DND-41 (cell line): ENCODE measurements around the gene FRS2.

Experiments used
- ATAC-seq: fragments of 200-7000 bp; cut with Tn5 transposase; 3 replicates; pipeline ENCODE4 v1.9.1; 2021; ENCODE audit warnings: low read depth; ENCODE audit not compliant: insufficient read depth
- DNase-seq: peaks from one replicate; pipeline ENCODE4 v3.0.0-alpha.2; 2020
- H2AFZ ChIP-seq: 2 replicates; pipeline ENCODE4 v1.6.0; 2012; ENCODE audit warnings: low read depth, low read length
- H3K27ac ChIP-seq: 2 replicates; pipeline ENCODE4 v1.5.1; 2012; ENCODE audit warnings: low read length, inconsistent platforms
- H3K27me3 ChIP-seq: fragments of 200-600 bp; sonication (generic); 2 replicates; pipeline ENCODE4 v1.6.0; 2012; ENCODE audit warnings: low read length, mild to moderate bottlenecking, inconsistent platforms; ENCODE audit not compliant: insufficient read depth, poor library complexity
- H3K36me3 ChIP-seq: 2 replicates; pipeline ENCODE4 v1.5.1; 2012; ENCODE audit warnings: low read length, inconsistent platforms; ENCODE audit not compliant: insufficient read depth
- H3K4me1 ChIP-seq: 2 replicates; pipeline ENCODE4 v1.5.1; 2012; ENCODE audit warnings: mild to moderate bottlenecking, low read length; ENCODE audit not compliant: insufficient read depth
- H3K4me2 ChIP-seq: 2 replicates; pipeline ENCODE4 v1.6.0; 2012; ENCODE audit warnings: mild to moderate bottlenecking, moderate library complexity, low read length, inconsistent platforms; ENCODE audit not compliant: insufficient read depth
- H3K4me3 ChIP-seq, 2 experiments: fragments of 200-600 bp in 1 of 2; shearing (Covaris generic) in 1 of 2; 2 replicates each; pipeline ENCODE4 v1.5.1; 2012 to 2016; ENCODE audit warnings: inconsistent platforms in 2 of 2, low read length in 2 of 2, mild to moderate bottlenecking in 2 of 2, low read depth in 1 of 2, moderate library complexity in 1 of 2
- H3K79me2 ChIP-seq: 2 replicates; pipeline ENCODE4 v1.6.0; 2012; ENCODE audit warnings: low read length, inconsistent platforms; ENCODE audit not compliant: insufficient read depth
- H3K9ac ChIP-seq: 2 replicates; pipeline ENCODE4 v1.6.0; 2012; ENCODE audit warnings: low read depth, mild to moderate bottlenecking, inconsistent platforms, low read length, moderate library complexity
- H3K9me3 ChIP-seq: 2 replicates; pipeline ENCODE4 v1.5.1; 2012; ENCODE audit warnings: low read length, moderate library complexity, mild to moderate bottlenecking, inconsistent platforms; ENCODE audit not compliant: insufficient read depth, severe bottlenecking
- H4K20me1 ChIP-seq: 2 replicates; pipeline ENCODE4 v1.6.0; 2012; ENCODE audit warnings: low read length; ENCODE audit not compliant: insufficient read depth
- EZH2 ChIP-seq: IDR thresholded peaks from 3 replicates; pipeline ENCODE4 v1.6.1; 2012; ENCODE audit warnings: borderline replicate concordance, low read depth, mild to moderate bottlenecking, moderate library complexity, low read length, inconsistent platforms; ENCODE audit not compliant: severe bottlenecking
- TF ChIP-seq, protein P1 (sequence below): IDR thresholded peaks from 2 replicates; pipeline ENCODE4 v1.5.1; 2012; ENCODE audit warnings: borderline replicate concordance, low read length, moderate library complexity, mild to moderate bottlenecking; ENCODE audit not compliant: poor library complexity, severe bottlenecking; ENCODE audit errors: extremely low read depth

FRS2 gene

DNA sequence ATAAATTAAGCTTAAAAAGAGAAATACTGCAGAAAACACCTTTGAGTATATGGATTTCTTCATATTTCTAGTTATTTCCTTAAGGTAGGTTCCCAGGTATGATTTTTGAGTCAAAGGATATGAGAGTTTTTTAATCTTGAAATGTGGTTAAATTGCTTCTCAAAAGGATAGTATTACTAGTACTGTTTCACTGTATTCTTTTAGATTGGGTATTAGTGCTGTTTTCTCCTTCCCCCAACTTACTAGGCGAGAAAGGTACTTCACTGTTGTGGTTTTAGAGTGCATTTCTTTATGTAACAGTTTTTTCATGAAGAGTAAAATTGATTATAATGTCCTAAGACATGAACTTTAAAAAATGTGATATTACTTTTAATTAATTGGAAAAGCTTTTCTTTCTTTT is 13.5 kb downstream of the FRS2 start:
- H3K27ac ChIP-seq: no peak overlapping the region
- H4K20me1 ChIP-seq: peaks cover 3% of the 10 kb centered on the region; the same call in 1 of the 2 replicates
- no peaks in the 10 kb centered on the region for H3K27me3 ChIP-seq
- no peak overlapping the region for H3K9ac ChIP-seq
- H2AFZ ChIP-seq: no peak overlapping the region
- peaks cover 92% of the 10 kb centered on the region for H3K79me2 ChIP-seq
- DNase-seq: no peak
- no peak overlapping the region for H3K4me2 ChIP-seq
- TF ChIP-seq, protein P1, sequence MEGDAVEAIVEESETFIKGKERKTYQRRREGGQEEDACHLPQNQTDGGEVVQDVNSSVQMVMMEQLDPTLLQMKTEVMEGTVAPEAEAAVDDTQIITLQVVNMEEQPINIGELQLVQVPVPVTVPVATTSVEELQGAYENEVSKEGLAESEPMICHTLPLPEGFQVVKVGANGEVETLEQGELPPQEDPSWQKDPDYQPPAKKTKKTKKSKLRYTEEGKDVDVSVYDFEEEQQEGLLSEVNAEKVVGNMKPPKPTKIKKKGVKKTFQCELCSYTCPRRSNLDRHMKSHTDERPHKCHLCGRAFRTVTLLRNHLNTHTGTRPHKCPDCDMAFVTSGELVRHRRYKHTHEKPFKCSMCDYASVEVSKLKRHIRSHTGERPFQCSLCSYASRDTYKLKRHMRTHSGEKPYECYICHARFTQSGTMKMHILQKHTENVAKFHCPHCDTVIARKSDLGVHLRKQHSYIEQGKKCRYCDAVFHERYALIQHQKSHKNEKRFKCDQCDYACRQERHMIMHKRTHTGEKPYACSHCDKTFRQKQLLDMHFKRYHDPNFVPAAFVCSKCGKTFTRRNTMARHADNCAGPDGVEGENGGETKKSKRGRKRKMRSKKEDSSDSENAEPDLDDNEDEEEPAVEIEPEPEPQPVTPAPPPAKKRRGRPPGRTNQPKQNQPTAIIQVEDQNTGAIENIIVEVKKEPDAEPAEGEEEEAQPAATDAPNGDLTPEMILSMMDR: no peak
- no peak for TF ChIP-seq EZH2
- no peak overlapping the region for H3K4me3 ChIP-seq
- peaks cover 26% of the 10 kb centered on the region for H3K36me3 ChIP-seq
- H3K4me1 ChIP-seq: no peaks in the 10 kb centered on the region
- ATAC-seq: no peak
- H3K9me3 ChIP-seq: peaks cover 11% of the 10 kb centered on the region

DNA sequence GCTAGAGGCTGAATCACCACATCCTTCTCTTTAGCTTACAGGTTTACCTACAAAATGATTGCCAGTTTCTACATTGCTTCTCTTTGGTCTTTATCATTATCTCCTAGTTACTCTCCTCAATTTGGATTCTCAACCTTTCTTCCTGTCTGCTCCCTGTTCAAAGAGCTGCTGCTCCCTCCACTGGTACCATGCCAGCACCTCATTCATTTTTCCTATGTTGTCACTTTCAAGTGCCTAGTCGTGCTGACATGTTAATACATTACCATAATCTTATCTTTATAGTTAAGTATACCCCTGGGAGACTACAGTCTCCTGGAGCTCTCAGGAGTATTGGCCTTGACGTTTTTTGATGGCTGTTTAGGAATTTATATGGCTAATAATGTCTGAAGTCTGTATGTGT is 14.2 kb downstream of the FRS2 start:
- peaks cover 3% of the 10 kb centered on the region; the same call in 1 of the 2 replicates for H4K20me1 ChIP-seq
- TF ChIP-seq, protein P1: no peak
- TF ChIP-seq EZH2: no peak
- no peak for DNase-seq
- H3K36me3 ChIP-seq: peaks cover 26% of the 10 kb centered on the region
- no peak overlapping the region for H3K4me3 ChIP-seq
- ATAC-seq: no peak; the same call in 2 of the 3 replicates
- H3K79me2 ChIP-seq: peaks cover 92% of the 10 kb centered on the region
- H3K9me3 ChIP-seq: peaks cover 11% of the 10 kb centered on the region
- no peaks in the 10 kb centered on the region for H3K4me1 ChIP-seq
- no peak overlapping the region for H3K27ac ChIP-seq
- no peak overlapping the region for H3K9ac ChIP-seq
- no peaks in the 10 kb centered on the region for H3K27me3 ChIP-seq
- no peak overlapping the region for H2AFZ ChIP-seq
- H3K4me2 ChIP-seq: no peak overlapping the region

DNA sequence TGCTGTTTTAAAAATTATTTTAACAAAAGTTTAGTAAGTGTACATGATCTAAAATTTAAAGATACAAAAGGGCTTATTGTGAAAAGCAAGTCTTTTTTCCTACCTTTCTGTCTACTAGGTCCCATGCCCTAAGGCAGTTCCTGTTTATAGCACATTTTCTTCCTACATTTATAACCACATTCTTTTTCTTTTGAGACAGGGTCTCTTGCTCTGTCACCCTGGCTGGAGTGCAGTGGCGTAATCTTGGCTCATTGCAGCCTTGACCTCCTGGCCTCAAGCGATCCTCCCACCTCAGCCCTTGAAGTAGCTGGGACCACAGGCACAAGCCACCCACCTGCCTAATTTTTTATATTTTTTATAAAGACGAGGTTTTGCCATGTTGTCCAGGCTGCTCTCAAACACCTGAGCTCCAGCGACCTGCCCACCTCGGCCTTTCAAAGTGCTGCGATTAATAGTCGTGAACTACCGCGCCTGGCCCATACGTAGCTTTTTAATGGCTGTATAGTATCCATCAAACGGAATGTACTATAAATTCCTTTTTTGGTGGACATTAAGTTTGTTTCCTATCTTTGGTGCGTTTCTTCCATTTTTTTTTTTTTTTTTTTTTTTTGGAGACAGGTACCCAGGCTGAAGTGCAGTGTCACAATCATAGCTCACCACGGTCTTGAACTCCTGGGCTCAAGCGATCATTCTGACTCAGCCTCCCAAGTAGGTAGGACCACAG is 20.9 kb downstream of the FRS2 start:
- Histone ChIP-seq H4K20me1 (peaks cover 5% of the 10 kb centered on the region; the same call in 1 of the 2 replicates), H2AFZ (no peak overlapping the region), H3K4me1 (0 out of 2 replicates have a peak, but pooled peaks cover 2% of the 10 kb centered on the region), H3K27me3 (no peaks in the 10 kb centered on the region), H3K4me2 (no peak overlapping the region), H3K79me2 (peaks cover 97% of the 10 kb centered on the region), H3K4me3 (no peak overlapping the region), H3K27ac (no peak overlapping the region), H3K9me3 (peaks cover 11% of the 10 kb centered on the region), H3K36me3 (peaks cover 22% of the 10 kb centered on the region), H3K9ac (no peak overlapping the region)
- DNase-seq: no peak
- no peak for TF ChIP-seq EZH2
- TF ChIP-seq, protein P1: no peak
- no peak for ATAC-seq
